GM12878 (cell line): Measurements from ENCODE around the gene CKS2.

Experiments
- CHD2 ChIP-seq: IDR thresholded peaks from 2 replicates; pipeline ENCODE4 v1.6.1; 2011; ENCODE audit warnings: low read depth, low read length, improper control_type of control experiment, borderline replicate concordance
- POLR2A ChIP-seq: IDR thresholded peaks from 2 replicates; pipeline ENCODE4 v1.6.1; 2011; ENCODE audit warnings: low read depth, mild to moderate bottlenecking, low read length
- TAF1 ChIP-seq: IDR thresholded peaks from 2 replicates; pipeline ENCODE4 v1.6.1; 2011; ENCODE audit warnings: mild to moderate bottlenecking, low read depth, low read length, borderline replicate concordance
- ZSCAN29 ChIP-seq: fragments of 450-650 bp; IDR thresholded peaks from 2 replicates; pipeline ENCODE4 v1.6.1; 2017; ENCODE audit warnings: mild to moderate bottlenecking, moderate library complexity

DNA sequence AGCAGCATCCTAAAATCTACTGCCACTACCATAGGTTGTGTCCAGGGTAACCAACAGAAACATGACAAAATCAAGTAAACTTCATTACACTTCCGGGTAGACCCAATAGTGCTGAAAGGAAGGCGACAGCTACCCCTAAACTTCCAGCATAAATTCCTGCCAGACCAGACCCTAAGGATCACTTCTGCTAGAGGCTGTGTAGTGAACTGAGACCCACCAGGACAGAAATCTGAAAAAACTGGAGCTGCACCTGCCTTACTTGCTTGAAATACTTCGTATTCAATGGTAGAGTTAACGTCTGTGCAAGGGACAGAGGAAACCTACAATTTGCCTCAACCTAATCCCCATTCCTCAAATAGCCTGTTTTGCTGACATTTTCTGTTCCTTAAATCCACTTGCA, 6.3 kb downstream of the CKS2 start:
- no peak for TF ChIP-seq POLR2A
- TF ChIP-seq TAF1: no peak
- no peak for TF ChIP-seq CHD2
- TF ChIP-seq ZSCAN29: no peak
